ENCODE data around the gene RABGGTA.
"Not testable (repeated sequence)": the region's sequence is repeated elsewhere in the genome, so short reads cannot be mapped to it uniquely, and the experiment has no call there.

RABGGTA gene

GRCh38 chr14:24240110-24240918 is 31.1 kb downstream of the RABGGTA start:
- DNase-seq (ENCODE audit: low read depth) = no peak

- no peak for DNase-seq (ENCODE audit: low read depth)
These were observed 32.8 kb downstream of the RABGGTA start for GRCh38 chr14:24238527-24239037.

- DNase-seq (ENCODE audit: low read depth) = no peak
These were observed 33.3 kb downstream of the RABGGTA start for GRCh38 chr14:24238123-24238522.

DNA sequence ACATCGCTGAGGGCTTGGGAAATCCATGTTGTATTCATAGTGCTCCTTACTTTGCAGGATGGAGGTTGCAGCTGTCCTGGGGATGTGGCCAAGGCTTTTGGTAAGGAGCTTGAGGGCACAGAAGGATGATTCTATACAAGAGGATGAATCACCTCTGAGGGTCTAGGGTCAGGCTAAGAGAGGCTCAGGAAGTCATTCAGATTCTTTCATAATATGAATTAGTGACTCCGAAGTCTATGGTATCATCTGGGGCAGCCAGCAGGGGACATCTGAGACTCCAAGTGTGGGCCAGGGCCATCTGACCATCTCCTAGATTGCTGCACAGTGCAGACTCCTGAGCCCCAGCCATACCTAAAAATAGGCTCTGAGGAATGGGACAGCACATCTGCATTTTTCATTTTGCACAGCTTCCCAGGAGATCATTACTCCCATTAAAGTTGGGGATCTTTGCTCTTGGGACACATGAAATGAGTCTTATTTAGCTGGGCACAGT is 33.9 kb downstream of the RABGGTA start:
- no peak for DNase-seq (ENCODE audit: low read depth)

DNA sequence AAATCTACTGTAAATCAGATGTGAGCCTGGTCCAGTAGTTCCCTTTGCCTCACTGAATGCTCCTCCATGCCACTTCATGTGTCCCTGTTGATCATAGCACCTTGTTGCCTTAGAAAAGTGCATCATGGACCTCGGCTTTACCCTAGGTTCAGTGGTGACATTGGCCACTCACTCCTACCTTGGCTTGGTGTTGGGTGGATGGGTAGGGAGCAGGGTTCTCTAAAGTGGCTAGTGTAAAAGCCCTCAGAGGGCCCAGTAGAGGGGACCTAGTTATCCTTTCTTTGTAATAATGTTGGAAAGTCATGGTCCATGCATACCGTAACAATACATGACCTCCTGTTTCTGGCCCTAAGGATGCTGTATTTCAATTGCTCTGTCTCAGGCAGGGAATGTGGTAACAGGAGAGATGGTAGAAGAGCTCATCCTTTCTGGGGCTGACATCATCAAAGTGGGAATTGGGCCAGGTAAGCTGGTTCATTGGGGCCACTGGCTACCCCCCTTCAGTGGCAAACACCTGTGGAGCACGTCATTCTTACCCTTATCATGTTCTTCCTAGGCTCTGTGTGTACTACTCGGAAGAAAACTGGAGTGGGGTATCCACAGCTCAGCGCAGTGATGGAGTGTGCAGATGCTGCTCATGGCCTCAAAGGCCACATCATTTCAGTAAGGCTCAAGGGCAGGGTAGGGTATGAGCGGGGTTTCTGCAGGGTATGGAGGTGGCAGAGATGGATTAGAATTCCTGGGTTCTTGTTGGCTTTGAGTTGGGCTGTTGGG is 34.5 kb downstream of the RABGGTA start:
- no peak for DNase-seq (ENCODE audit: low read depth)

DNA sequence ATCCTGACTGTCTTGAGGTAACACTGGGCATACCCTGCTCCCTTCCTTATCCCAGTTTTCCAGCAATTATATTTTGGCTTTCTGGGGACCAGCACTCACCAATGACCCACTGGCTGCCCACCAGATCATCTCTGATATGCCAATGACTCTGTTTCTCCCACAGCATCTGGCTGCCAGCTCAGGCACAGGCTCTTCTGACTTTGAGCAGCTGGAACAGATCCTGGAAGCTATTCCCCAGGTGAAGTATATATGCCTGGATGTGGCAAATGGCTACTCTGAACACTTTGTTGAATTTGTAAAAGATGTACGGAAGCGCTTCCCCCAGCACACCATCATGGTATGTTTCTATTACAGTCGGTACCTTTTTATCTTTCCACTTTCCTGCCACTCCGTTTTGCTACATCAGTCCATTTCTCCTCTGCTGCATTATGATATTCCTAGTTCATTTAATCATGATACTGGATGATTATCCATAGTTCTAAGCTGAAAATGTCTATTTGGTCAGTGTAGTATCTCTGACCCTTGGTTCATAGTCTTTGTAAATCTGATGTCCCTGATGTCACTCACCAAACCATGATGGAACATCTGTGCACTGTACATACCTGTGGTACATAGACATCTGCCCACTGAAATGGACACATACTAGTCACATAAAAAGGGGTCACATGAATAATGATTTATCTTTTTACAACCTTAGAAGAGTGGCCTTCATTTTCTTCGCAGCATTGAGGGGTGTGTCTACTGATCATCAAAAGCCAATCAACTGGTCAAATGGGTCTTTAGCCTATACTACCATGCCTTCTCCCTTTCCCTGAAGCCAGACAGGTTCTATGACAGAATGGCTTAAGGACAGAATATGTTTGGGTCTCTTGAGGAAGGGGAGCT is 35.4 kb downstream of the RABGGTA start:
- no peak for DNase-seq (ENCODE audit: low read depth)

- no peak for DNase-seq (ENCODE audit: low read depth)
These were observed 37.0 kb downstream of the RABGGTA start for GRCh38 chr14:24234095-24235005.

- DNase-seq (ENCODE audit: low read depth) = no peak
These were observed 37.9 kb downstream of the RABGGTA start for GRCh38 chr14:24233538-24233866.

- no peak for DNase-seq (ENCODE audit: low read depth)
These were observed 38.5 kb downstream of the RABGGTA start, which contains the start of gene GMPR2 for GRCh38 chr14:24232645-24233537. Gene GMPR2 (plus strand): TSS chr14:24232929. CDS start chr14:24233254, 325 bp downstream.

GRCh38 chr14:24232121-24232644 is 39.2 kb downstream of the RABGGTA start, which contains the start of gene NEDD8:
Gene NEDD8 (minus strand): TSS chr14:24232367. CDS start chr14:24232267, 100 bp downstream.
- DNase-seq (ENCODE audit: low read depth) = peak; percentile 80

DNA sequence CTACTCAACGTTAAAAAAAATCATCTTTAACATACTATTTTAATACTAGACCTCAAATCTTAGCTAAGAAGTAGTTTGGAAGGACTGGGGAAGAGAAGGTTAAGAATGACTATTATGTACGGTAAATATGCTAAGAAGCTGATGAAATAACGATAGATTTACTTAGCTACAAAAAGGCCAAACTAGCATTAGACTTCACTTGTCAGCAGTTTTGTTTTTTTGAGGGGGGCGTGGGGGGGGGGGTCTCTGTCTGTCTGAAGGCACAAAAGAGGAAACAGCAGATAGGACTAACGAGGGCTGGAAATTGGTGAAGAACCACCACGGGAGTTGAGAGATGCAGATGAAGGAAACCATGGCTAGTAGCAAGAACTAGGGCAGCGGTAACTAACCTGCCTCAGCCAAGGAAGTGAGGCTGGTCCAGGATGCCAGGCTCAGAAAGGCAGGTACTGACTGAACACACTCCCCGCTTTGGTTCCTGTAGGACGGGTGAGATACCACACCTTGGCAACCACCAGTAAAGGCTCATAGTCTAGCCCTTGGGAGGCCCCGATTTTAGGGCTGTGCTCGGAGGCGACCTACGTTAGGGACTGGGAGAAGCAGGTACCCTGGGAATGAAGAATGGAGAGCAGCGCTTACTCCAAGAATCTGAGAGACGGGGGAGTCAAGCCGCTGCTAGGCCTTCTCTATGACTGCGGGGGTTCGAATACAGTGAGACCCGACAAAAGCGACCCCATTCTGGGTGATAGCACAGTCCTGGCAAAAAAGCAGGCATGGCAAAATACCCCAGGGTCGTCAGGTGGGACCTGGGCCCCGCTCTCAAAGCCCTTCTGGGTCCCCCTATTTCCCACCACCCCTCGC is 39.9 kb downstream of the RABGGTA start:
- DNase-seq (ENCODE audit: low read depth) = no peak

- no peak for DNase-seq (ENCODE audit: low read depth)
These were observed 42.5 kb downstream of the RABGGTA start for GRCh38 chr14:24228902-24229301.

DNA sequence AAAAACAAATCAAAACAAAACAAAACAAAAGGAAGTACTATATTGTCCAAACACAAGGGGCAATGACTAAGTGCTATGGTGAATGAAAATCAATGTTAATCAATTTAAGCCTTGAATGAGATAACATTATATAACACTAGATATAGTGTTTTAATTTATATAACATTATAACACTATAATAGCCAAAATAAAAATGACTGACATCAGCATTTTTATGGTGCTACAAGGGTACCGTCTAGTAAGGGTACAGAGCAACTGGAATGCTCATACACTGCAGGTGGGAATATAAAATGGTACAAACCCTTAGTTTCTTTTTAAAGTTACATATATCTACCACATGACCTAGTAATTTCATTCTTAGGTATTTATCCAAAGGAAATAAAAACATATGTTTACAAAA is 44.9 kb downstream of the RABGGTA start:
- DNase-seq (ENCODE audit: low read depth) = no peak

DNA sequence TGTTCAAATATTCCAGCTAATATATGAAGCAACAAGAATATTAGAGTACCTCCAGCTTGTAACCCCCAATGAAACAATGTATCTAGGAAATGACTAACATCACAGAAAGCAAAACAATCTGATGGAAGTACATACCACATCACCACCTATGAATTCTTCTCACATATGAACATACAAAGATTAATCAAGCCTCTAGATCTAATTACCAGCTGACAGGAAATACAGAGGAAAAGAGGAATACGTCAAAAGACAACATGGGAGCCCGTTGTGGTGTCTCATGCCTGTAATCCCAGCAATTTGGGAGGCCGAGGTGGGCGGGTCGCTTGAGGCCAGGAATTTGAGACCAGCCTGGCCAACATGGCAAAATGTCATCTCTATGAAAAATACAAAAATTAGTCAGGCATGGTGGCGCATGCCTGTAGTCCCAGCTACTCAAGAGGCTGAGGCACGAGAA is 46.8 kb downstream of the RABGGTA start:
- no peak for DNase-seq (ENCODE audit: low read depth)

- not testable (repeated sequence) for DNase-seq (ENCODE audit: low read depth)
These were observed 48.4 kb downstream of the RABGGTA start for GRCh38 chr14:24222987-24223386.

GRCh38 chr14:24219521-24219920 is 51.9 kb downstream of the RABGGTA start:
- DNase-seq (ENCODE audit: low read depth) = no peak

DNA sequence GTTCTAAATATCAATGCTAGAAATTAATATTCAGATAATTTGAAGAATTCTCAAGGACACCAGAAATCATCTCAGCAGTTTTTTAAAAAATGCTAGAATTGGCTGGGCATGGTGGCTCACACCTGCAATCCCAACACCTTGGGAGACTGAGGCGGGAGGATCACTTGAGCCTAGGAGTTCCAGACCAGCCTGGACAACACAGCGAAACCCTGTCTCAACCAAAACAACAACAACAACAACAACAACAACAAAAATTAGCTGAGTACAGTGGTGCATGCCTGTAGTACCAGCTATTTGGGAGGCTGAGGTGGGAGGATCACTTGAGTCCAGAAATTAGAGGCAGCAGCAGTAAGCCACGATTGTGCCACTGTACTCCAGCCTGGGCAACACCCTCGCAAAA is 52.3 kb downstream of the RABGGTA start:
- no peak for DNase-seq (ENCODE audit: low read depth)

DNA sequence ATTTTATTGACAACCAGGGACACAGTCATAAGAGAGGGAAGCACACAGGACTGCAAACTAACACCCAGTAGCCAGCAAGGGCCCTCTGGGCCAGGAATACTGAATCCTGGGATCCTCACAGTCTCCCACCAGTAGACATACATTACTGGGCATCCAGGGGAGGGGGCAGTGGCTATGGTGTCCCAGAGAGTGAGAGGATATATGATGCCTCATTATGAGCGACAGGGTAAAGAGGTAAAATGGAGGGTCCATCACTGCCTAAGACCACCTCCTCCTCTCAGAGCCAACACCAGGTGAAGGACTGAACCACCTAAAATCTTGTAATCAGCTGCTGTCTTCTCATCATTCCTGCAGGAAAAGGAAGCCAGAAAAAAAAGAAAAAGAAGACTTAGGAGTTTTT is 54.5 kb downstream of the RABGGTA start:
- DNase-seq (ENCODE audit: low read depth) = not testable (repeated sequence)

Data from stimulated activated CD8-positive, alpha-beta memory T cell treated with anti-CD3 and anti-CD28 coated beads, Interleukin-12 subunit alpha, Interleukin-12 subunit beta, amount 100 ng/mL, for 1 hour (primary cell).